HG02970 (cell line): ENCODE data around the gene TMEM72.

Experiments used
- ATAC-seq: cut with Tn5 transposase; IDR thresholded peaks from one replicate; pipeline ENCODE4 v1.9.1; 2021; ENCODE audit warnings: mild to moderate bottlenecking, moderate library complexity, moderate number of reproducible peaks; ENCODE audit not compliant: unreplicated experiment, low FRiP score

The TMEM72 gene

DNA sequence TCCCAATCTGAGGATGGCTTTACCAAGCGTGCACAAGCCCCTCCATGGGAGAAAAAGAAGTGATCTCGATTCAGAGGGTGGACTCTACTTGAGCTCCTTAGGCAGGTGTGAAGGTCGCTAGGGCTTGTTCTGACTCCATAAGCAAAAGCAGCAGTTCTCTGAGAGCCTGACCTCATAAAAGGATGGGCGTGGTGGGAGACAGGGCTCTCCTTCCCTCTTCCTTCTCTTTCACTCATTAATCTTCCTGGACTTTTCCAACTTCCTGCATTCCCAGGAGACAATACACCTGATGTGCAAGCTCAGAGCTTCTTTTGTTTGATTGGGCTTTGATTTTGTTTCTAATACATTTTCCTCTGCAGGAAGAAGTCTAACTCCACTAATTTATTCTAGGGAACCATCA lies 22.3 kb upstream of the TMEM72 start:
- no peak for ATAC-seq

GRCh38 chr10:44889834-44890233 lies 21.3 kb upstream of the TMEM72 start:
- no peak for ATAC-seq

DNA sequence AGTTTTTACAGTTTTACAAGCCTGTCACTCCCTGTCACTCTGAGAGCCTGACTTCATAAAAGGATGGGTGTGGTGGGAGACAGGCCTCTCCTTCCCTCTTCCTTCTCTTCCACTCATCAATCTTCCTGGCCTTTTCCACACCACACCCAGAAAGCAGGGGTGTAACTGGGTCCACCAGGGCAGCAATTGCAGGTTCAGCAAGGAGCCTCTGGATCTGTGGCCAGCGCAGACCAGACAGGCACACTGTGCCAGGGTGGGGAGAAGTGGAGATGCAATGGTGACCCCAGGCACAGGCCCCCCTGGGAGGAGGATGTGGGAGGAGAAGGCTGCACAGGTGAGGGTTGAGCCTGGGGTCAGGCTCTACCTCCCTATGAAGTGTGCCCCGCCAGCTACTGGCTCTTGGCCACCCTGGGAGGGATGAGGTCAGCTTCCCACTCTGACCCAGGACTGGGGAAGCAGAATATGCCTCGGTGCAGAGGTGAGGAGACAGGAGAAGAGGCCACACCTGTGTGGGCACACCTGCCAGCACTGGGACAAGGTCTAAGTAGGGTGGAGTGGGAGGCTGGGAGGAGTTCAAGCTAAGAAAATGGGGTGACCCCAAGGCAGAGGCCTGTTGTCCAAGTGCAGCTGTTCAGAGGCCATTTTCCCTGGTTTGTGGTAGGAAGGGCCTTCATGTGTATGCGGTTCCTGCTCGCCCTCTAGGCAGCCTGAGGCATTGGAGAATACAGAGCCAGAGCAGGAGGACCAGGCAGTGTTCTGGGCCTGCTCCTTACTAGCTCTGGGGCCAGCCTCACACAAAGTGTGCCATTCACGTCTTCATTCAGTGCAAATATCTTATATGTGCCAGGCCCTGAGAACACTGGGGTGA lies 20.2 kb upstream of the TMEM72 start:
- ATAC-seq: no peak

- ATAC-seq: no peak
Observed at GRCh38 chr10:44891721-44892120, 19.4 kb upstream of the TMEM72 start.

GRCh38 chr10:44893604-44894468 lies 17.3 kb upstream of the TMEM72 start:
- ATAC-seq: no peak

DNA sequence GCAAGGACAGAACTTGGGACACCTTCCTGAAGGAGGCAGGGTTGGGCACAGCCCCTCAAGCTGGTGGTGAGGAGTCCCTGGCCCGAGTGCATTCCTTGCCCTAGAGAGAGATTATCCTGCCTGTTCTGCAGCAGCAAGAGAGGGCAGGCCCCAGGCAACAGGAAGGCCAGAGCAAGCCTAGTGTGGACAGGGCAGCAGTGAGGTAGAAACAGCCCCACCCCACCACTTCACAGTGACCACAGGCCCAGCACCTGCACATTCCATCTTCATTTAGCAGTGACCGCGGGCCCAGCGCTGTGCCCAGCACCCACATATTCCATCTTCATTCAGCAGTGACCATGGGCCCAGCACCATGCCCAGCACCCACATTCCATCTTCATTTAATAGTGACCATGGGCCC lies 16.4 kb upstream of the TMEM72 start:
- no peak for ATAC-seq

- no peak for ATAC-seq
Observed at GRCh38 chr10:44895280-44895679, 15.9 kb upstream of the TMEM72 start.

GRCh38 chr10:44897049-44897448 lies 14.1 kb upstream of the TMEM72 start:
- no peak for ATAC-seq

DNA sequence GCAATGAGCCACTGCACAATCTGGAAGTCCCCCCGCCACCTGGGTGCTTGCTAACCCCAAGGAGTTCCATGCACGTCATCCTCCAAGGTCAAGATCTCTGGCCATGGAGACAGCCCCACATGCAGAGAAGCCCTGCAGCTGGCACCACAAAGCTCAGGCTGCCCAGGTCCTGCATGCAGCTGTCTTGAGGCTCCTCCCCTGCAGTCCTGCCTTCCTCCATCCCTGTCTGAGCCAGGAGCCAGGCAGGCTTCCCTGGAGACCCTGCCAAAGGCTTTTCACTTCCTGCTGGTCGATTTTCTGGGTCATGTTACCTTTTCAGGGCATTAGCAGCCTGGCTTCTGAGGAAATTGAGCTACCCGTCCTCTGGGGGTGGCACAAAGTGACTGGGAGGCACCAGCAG lies 12.5 kb upstream of the TMEM72 start:
- no peak for ATAC-seq

- no peak for ATAC-seq
Observed at GRCh38 chr10:44899450-44900080, 11.6 kb upstream of the TMEM72 start.

DNA sequence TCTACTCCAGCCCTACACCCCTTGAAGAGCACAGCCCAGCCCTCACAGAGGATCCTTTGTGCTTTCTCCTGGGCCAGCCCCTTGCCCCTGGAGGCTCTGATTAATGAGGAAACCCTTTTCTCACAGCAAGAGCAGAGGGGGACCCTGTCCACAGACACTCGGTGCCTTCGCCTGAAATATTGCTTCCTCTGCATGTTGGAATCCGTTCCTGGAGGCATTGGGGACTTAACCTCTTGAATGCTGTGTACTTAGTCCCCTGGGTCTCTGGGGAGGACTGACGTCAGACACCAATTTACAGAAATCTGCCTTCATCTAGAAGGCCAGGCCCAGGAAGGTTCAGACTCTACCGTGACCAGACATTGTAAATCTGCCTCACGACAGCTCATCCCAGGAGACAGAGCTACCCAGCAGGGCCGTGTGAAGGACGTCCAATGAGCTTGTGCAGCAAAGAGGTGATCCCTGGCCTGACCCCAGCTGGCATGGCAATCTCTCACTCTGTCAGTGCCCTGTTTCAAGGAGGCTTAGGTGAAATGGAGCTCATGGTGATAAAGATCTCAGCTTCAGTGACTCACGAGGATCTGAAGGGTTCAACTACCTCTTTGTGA lies 8.1 kb upstream of the TMEM72 start:
- no peak for ATAC-seq

DNA sequence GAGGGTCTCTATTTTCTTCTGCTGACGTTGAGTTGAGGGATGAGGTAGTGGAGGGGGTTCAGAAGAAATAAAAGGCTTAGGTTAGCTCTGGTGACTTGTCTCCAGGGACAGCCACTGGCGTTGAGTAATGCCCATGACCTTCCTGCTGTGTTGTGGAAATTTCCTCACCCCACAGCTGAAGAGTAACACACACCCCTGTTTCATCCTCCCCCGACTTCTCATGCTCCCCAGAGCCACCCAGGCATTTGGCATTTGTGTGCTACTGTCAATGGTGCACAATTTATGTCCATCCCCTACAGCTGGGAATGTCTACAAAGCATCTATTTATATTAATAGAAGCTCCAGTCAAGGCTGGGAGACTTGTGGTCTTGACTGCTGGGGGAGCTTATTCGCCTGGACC lies 4.7 kb upstream of the TMEM72 start:
- ATAC-seq: no peak

- no peak for ATAC-seq
Observed at GRCh38 chr10:44907556-44907955, 3.6 kb upstream of the TMEM72 start.

DNA sequence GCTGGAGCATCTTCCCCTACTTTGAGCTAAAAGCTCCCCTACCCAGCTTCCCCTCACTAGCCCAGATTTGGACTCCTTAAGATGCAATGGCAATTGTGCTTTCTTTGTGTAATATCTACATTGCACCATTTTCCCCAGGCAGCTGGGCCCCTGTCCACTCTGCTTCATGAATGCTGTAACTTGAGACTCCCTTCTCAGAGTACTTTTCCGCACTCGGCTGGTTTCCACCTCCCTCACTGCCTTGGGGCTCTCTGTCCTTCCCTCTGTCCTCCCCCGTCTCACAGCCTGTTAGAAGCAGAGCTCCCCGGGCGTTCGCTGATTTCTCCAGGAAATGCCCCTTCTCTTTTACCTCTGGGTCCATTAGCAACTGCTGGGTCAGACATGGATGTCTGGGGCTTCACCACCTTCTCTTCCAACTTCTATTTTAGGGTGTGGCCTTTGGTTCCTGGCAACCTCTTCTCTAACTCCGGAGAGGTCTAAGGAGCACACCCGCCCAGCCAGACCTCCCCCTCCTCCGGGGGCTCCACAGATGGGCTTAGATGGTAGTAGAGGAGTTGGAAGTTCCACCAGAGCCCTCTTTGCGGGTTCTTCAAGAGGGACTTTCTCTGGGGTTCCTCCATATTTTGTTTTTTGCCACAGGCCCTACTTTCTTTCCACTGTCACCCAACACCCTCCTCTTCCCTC lies 2.9 kb upstream of the TMEM72 start:
- ATAC-seq: no peak

GRCh38 chr10:44908936-44909630 lies 2.1 kb upstream of the TMEM72 start:
- no peak for ATAC-seq

GRCh38 chr10:44909910-44910309 lies 1.2 kb upstream of the TMEM72 start:
- ATAC-seq: no peak

GRCh38 chr10:44910602-44911001 lies 535 bp upstream of the TMEM72 start:
- no peak for ATAC-seq

- ATAC-seq: no peak
Observed at GRCh38 chr10:44911951-44912350, 814 bp downstream of the TMEM72 start.

DNA sequence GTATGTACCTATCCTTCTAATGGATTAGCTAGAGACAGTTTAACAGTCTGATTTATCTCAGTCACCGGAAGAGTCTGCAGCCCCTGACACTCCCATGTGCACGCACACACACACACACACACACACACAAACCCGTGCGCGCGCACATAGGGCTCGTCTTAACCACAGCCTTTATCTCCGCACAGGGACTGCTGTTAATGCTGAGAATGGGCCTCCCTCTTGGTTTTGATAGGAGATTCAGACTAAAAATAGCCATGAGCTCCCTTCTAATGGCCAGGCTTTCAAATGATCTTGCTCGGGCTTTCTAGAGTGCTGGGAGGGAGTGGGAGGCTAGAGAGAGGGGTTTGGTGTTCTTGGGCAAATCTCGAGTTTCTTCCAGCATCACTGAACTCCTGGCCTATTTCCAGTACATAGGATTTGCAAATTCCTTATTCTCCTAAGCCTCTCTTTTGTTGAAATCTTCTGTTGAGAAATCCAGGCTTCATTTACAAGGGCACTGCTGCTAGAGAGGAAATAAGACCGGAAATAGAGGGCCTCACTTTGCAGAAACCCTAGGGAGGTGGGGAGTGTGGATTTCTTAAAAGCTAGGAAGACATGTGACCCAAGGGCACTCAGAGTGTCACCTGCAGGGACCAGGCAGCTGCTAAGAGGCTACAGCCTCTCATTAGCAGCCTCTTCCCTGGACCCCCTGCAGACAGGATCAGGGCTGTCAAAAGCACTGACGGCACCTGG lies 2.4 kb downstream of the TMEM72 start:
- ATAC-seq: no peak
